CD4-positive, alpha-beta T cell treated with Interleukin-1 beta for 1 hour (primary cell): ENCODE data around the gene GNAQ.
"Not testable (repeated sequence)": the region's sequence is repeated elsewhere in the genome, so short reads cannot be mapped to it uniquely, and the experiment has no call there.

Experiments
- DNase-seq, 2 donors: peaks; one replicate each; pipeline ENCODE4 v3.0.0-alpha.2; 2020 to 2022

Gene GNAQ

DNA sequence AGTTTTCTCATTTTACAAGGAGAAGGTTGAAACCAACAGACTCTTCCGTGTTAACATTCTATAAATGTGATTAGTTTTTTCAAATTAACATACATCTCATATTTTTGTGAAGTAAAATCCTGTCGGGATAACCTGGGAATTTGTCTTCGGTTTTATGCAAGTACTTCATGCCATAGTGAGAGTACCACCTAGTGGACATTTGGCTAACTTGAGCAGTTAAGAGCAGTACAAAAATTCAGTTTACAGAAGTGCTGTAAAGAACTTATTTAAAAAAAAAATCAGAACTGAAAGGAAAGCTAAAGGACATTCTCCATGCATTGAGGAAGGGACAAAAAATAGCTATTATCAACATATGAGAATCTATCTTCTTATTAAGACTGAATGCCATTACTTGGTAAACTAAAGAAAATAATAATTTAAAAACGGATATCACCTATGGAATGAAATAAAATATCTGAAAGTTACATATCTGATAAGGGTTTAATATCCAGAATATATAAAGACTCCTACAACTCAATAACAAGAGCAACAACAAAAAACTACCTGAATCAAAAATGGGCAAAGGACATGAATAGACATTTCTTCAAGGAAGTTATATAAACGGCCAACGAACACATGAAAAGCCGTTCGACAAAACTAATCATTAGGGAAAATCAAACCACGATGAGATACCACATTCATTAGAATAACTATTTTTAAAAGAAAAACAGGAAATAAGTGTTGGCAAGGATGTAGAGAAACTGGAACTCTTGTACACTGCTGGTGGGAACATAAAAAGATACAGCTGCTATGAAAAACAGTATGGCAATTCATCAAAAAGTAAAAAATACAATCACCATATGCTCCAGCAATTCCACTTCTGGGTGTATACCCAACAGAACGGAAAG lies 266.5 kb downstream of the GNAQ start:
- DNase-seq = no peak

DNA sequence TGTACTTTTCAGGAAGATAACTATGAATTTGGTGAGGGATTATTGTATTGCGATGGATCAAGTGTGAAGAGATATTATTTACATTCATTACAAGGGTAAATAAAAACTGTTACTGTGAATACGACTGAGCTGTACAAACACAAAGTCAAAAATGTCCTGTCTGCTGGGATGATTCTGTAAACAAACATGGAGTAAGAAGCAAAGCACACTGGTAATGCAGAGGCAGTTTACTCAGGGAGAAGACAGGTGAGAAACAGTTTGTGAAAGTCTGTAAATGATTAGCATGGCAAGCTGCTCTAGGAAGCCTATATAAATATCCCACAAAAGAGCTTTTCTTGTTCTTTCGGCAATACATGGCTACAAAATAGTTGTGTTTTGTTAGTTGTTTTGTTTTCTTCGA lies 268.0 kb downstream of the GNAQ start:
- no peak for DNase-seq

DNA sequence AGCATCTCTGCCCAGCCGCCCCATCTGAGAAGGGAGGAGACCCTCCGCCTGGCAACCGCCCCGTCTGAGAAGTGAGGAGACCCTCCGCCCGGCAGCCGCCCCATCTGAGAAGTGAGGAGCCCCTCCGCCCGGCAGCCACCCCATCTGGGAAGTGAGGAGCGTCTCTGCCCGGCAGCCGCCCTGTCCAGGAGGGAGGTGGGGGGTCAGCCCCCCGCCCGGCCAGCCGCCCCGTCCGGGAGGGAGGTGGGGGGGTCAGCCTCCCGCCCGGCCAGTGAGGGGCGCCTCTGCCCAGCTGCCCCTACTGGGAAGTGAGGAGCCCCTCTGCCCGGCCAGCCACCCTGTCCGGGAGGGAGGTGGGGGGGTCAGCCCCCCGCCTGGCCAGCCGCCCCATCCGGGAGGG lies 270.7 kb downstream of the GNAQ start:
- DNase-seq = not testable (repeated sequence)

DNA sequence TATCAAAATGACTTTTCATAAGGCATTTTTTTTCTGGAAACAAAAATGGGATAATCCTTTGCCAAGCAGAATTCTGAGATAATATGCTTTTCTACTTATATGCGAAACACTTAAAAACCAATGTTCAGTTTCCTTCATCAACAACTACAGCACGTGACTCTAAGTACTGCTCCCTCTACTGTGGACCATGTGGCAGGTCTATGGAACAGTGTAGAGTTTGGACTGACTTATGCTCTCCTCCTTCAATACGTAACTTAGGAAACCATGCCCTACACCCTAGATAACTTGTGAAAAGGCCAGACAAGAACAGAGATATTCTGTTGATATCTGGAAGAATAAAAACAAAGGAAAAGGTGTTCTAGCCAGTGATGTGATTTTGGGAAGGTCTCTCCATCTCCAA lies 272.2 kb downstream of the GNAQ start:
- no peak for DNase-seq

DNA sequence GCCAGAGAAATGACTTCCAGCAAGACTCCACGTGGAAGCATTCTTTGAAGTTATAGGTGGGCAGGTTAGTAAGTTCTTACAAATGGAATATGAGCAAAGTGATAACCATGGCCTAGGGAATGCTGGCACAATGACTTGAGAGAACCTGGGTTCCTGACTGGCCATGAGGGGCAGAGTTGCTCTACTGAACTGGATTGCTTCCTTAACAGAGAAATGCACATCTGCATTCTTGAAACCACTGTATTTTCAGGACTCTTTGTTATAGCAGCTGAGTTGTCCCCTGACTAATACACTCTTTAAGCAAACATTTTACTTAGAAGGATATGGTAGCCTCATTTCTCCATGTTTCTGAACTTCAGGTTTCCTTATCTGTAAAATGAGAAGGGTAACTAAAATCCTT lies 275.2 kb downstream of the GNAQ start:
- DNase-seq = no peak

DNA sequence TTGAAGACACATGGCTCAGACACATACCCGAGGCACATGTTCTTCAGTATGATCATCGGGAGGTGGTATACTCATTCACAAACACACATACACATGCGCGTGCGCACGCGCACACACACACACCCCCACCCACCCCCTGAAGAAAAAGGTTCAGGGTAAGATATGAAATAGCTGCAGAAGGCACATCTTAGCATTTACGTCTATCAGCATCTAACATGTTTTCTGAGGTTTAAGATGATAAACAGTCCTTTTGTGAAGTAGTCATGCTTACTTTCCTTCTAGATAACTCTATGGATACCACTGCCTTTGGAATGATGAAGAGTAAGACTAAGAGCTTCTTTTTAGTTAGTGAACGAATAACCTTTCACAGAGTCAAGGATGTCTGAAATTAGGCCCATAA lies 278.4 kb downstream of the GNAQ start:
- DNase-seq = no peak

DNA sequence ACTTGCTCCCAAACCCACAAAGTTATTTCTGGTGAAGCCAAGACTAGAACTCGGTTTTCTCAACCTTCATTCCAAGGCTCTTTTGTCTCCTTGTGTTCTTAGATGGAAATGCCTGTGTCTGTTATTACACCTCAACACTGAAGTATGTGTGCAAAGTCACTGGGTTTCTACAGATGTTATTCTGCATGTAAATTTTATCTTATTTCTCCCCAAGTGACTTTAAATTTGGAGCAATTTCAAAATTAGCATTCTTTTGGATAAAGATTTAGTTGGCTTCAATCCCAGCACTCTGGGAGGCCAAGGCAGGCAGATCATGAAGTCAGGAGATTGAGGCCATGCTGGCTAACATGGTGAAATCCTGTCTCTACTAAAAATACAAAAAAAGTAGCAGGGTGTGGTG lies 279.1 kb downstream of the GNAQ start:
- DNase-seq = no peak

DNA sequence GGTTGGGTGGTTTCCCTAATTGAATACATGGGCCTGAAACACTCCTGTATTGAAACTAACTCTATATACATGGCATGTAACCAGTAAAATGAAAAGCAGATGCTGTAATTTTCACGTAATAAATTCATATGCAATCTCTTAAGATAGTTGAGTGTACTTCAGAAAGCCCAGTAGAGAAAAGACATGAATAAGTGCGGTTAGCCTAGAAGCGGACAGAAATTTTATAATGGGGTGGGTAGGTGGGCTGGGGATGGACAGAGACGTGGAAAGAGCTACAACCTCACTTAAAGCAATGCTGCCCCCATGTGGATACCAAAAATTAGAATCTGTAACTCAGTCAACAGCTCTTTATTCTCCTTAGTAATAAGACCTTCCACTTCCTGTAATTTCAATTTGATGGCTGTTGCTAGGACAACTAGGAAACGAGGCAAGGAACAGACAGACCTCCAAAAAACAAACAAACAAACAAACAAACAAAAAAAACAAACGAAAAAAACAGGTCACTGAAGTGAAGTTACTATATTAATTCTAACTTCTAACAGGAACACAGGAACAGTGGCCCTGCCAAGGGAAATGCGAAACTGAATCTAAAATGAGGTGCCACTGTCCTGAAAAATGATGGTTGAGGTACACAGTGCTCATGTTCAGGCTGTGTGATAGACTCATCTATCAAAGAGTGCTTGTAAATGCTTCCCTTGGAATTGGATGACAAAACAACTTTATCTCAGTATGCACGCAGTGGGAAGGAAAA lies 280.1 kb downstream of the GNAQ start:
- DNase-seq = peak in 1 of 2 donors; percentile 19

DNA sequence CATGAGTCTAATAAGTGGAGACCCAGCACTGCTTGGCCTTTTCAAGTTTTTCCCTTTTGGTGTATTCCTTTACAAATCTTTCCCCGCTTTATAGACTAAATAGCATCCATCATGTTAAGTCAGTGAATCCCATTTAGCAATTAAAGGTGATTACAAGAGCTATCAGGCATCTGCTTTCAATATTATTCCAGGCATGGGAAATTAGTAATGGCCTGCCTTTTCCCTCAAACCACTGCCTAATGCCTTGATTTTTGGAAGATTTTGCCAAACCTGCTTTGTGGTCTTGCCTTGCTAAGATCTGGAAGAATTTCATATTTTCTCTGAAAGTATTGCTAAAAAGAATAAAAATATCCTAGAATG lies 280.6 kb downstream of the GNAQ start:
- DNase-seq = no peak

DNA sequence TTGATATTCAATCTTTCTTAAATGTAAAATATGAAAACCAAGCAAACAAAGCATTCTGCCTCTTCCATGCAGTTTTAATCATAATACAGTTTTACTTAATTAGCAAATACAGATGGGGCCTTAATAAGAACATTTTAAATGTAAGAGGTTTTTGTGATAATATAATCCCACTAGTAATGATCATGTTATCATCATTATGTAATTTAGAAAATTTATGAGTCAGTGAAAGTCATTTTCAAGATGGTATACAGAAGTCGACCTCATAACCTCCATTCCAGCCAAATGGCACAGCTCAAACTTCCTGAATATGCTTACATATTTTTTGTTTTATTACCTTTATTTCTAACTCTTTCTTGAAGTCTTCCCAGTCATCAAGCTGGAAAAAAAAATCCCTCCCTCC lies 281.3 kb downstream of the GNAQ start:
- DNase-seq = no peak

DNA sequence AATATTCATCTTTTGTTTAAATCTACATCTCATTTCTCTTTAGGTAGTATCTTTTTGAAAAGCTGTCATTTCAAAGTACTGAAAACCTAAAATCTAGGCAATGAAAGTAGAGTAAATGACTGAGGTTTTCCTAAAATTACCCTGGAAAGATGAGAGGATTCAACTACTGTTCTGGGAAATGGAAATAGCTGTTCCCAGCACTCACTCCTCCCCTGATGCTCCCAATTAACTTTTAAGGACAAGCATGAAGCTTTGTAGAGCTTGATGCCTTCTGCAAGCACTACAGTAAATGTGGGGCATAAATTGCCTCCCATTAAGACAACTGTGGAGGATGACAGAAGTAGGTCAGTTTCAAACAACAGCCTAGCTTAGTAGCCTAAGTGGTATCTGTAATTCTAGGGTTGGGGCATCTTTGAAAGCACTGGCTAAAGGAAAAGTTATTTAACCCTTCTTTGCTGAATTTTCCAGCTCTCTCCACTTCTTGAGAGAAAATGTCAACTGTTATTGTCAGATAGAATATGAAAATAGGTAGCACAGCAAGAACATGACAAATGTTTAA lies 283.3 kb downstream of the GNAQ start:
- no peak for DNase-seq

DNA sequence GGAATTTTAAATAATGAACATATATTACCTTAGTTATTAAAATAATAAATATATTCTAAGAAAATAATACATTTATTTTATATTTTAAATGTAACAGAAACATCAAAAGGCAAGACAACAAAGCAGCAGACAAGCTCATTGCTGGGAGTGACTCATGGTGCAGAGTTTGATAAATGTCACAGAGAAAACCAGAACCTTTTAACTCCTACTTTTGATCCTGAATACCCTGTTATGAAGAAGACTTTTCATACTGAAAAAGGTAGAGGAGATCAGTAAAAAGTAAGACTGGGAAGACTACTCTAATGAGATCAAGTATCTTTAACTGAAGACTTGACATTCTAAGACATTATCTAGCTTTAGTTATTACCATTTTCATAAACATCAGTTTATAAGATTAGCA lies 284.4 kb downstream of the GNAQ start:
- no peak for DNase-seq

DNA sequence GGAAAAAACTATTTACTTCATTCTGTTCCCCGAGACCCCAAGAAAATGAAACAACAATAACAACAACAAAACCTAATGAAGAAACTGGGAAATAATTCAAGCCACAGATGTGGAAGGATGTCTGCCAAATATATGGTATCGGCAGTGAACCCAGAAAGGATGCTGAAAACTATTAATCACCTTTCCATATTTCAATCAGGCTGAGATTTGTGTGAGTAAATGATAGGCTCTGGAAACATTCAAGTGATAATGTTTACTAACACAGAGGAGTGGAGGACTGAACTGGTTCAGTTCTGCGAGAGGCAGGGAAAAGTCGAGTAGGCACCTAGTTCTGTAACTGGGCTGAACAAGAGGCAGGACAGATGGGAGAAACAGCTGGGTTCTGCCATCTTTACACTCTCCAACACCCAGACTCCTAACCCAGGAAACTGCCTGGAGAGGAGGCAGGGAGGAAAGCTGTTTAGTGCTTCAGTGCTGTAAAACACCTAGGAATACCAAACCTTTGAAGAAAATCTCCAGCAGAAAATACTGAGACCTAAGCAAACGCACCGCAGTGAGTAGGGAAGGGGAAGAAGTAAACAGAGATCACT lies 286.7 kb downstream of the GNAQ start:
- no peak for DNase-seq

DNA sequence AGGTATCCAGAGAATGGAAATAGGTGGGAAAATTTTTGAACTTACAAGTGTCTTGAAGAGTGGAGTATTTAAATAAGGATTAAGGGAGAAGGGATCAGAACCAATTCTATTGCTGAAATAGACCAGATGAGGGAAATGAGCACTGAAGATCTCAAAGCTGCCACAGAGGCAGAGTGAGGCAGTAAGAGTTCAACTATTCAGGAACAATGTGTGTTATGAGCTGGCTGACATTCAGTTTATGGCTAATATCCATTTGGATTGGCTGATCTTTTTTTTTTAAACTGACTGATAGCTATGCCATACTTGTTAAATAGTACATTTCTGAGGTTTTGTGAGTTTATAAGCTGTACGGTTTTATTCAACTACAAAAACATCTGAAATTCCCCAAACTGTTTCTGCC lies 288.2 kb downstream of the GNAQ start:
- DNase-seq = no peak

DNA sequence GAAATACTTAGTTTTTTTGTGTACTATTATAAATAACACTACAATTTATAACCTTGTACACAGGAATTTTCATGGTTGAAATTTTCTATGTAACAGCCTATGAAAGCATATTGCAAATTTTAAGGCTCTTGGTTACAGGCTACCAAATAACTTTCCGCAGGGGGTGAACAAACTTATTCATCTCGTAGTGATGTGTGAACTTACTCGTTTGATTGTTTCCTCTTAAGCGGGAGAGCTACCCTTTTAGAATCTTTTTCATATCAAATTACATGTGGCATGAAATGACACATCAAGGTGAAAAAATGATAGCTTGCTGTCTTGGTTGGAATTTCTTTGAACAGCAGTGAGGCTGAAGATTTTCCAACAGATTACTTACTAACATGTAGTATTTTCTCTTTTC lies 292.7 kb downstream of the GNAQ start:
- DNase-seq = no peak

DNA sequence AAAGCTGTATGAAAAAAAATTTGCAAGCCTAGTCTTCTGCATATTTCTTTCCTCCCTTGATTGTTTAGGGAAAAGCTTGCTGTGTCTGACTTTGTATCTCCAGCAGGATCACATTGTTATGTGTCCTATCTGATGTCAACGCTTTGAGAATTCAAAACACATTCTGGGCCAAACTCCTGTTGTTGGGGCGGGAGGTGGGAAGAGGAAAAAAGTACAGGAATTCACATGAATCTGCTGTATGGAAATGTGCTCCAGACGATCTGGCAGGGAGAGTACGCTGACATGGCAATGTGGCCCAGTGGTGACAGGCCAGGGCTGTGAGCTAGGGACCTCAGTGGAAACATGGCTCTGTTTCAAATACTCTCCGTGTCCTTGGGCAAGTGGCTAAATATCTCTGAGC lies 296.1 kb downstream of the GNAQ start:
- DNase-seq = no peak

DNA sequence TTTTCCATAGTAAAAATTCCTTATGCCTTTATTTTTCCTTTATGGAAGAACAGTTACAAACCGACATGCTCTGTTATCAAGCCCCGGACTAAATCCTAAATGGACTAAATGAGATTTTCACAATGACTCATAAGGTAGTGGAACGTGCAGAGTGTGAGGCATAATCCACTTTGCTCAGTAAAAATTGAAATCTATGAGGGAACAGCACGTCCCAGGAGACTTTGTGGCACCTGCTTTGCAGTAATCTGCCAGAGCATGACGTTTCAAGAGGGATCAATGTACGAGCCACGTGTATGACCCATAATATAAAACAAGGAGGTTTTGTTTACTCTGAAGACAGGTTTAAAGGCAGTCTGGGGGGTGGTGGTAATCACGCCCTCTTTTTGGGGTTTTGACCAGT lies 299.7 kb downstream of the GNAQ start:
- DNase-seq = no peak

DNA sequence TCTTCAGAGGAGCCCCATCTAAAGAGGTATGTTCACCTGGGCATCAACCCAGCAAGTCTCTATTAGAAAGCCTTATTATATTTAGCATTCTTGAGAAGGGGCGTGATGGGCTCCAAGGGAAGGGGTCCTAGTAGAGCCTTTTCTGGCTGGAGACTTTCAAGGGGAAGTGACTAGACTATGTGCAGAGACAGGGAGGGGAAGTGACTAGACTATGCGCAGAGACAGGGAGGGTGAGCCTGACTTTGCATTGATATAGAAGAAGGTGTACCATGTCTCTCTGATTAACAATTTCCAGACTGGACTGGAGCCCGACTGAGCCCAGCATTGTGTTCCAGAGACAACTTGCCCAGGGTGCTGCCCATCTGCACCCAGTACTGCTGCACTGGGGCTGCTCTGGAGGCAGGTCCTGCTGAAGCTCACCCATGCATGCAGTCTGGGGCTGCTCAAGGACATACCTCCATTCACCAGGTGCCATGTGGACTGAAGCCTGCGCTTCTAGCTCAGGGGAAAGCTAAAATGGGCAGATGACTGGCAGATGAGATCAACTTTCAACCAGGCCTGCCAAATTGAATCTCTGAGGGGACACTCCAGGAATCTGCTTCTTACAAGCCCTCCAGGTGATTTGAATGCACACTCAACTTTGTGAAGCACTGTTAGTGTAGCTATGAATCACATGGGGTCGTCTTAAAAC lies 300.5 kb downstream of the GNAQ start:
- DNase-seq = no peak

DNA sequence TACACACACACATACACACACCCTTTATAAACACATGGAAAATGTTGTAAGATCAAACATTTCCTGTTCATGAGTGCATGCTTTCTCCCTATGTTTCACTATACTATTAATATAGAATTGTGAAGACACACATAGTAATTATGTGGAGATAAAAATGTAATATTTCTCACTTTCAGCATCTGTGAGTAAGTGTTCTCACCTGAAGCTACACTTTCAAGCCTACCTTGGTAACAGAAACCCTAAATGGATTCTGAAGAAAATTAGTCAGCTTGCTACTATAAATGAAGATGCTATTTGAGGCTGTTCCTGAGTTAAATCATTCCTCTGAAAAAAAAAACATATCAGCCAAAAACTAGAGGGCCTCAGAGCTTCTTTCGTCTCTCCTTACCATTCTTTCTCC lies 302.4 kb downstream of the GNAQ start:
- DNase-seq = no peak

DNA sequence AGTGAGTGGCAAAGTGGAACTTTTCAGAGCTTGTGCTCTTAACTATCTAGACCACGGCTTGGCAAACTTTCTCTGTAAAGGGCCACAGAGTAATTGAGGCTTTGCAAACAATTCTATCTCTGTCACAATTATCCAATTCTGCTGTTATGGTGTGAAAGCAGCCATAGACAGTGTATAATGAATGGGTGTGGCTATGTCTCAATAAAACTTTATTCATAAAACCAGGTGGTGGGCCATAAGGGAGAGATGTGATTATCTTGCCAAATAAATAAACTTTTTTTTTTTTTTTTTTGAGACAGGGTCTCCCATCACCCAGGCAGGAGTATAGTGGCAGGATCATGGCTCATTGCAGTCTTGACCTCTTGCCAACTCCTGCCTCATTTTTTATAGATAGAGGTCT lies 304.8 kb downstream of the GNAQ start:
- DNase-seq = no peak

DNA sequence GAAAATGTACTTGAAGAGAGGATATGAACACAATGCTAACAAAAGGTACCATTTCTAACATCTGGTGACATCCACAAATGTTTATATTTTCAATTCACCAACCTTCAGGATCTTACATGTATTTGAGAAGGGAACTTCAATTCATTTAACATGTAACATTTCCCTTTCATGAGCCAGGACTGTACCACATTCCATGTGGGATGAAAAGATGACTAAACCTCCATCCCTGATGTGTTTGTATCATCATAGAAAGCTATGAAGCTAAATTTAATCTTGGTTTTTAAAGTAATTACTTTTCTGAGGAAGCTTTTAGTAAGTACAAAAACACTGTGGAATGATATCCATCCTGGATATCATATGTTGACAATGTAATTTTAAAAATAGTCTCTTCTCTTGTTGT lies 305.3 kb downstream of the GNAQ start:
- DNase-seq = no peak

DNA sequence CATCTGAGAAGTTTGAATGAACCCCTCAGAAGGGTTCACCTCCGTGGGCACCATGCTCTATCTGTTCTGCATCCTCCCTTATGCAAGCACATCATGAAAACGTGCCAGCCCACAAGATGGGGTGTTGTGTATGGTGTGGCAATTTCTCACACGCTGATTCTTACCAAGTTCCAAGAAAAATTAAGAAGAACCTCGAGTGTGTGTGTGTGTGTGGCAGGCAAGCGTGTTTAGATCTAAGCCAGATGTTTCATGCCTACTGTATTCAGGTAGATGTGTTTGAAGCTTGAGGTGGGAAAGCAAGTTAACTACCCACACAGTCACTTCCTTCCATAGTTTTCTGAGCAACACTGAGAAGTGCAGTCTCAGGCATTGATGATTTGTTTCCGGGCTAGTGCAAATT lies 305.8 kb downstream of the GNAQ start:
- DNase-seq = no peak

DNA sequence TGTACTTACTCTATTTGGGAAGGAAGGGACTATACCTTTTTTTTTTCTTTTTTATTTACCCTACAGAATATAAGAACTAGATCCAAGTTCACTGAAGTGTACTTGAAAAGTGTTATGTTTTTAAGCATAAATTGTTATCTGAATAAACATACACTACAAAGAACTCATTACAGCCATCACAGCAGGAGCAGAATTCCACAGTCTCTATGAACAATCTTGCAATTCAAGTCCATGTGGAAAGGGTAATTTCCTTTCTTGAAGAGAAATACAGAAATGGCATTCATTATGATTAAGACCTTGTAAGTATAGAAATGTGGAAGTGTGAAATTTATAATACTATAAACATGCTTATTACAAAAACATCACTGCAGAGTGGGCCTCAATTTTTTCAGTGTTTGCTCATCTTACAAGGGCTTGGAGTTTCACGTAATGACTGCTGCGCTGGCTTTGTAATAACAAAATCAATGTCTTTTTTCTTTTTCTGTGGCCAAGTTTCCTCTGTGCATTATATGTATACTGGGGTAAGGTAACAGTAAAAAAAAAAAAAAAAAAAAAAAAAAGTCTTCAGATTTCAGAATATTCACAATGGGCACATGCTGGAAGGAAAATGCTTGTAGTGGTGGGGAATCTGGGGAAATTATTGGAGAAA lies 306.4 kb downstream of the GNAQ start:
- DNase-seq = no peak
